ENCODE measurements around the gene AKTIP.
"Not testable (repeated sequence)": the region's sequence is repeated elsewhere in the genome, so short reads cannot be mapped to it uniquely, and the experiment has no call there.

Gene AKTIP

DNA sequence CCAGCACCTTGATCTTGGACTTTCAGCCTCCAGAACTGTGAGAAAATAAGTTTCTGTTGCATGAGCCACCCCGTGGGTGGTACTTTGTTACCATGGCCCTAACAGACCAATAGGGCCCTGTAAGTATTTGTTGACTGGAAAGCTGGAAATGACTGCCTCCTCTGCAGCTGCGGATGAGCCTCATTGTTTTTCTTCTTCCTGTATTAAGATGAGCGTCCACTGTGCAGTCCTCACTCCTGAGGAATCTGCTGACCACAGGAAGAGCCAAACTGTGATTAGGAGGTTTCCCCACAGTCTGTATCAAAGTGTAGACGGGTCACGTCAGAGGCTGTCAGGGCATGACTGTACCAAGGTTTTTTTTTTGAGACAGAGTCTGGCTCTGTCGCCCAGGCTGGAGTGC lies 12.2 kb upstream of the AKTIP start:
- no peak for DNase-seq

DNA sequence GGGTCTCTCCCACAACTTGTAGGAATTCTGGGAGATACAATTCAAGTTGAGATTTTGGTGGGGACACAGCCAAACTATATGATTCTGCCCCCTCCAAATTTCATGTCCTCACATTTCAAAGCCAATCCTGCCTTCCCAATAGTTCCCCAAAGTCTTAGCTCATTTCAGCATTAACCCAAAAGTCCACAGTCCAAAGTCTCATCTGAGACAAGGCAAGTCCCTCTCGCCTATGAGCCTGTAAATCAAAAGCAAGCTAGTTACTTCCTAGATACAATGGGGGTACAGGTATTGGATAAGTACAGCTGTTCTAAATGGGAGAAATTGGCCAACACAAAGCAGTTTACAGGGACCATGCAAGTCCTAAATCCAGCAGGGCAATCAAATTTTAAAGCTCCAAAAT lies 9.8 kb upstream of the AKTIP start:
- DNase-seq = not testable (repeated sequence)

DNA sequence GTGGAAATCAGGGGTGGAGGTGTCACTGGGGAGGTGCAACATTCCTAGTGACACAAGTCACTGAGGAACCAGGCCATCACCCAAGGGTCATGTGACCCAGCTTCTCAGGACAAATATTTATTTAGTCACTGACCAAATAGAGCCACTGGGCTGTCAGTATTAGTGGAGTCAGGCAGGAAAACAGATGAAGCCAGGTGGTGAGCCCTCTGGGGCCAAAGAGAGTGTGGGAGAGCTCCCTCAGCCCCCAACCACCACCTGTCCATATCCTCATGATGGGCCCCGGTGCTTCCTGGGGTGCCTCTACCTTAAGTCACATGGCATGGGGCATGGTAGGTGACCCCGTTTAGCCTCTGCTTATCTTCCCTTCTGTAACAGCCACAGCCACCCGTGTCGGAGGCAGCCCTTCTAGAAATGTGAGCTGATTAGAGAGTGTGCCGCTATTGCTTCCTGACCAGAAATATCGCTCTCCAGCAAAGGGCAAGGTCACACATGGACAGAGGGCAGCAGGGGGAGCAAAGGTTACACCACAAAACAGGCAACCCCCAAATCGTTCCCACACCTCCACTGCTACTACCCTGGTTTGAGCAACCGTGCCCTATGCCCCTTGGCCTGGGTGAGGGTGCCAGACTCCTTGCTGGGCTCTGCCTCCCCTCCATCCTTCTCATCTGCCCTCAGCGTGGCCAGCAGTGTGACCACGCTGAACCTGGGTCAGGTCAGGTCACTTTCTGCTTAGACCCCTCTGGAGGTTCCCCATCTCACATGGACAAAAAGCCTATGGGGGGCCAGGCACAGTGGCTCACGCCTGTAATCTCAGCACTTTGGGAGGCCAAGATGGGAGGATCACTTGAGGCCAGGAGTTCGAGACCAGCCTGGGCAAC lies 8.6 kb upstream of the AKTIP start:
- no peak for DNase-seq

DNA sequence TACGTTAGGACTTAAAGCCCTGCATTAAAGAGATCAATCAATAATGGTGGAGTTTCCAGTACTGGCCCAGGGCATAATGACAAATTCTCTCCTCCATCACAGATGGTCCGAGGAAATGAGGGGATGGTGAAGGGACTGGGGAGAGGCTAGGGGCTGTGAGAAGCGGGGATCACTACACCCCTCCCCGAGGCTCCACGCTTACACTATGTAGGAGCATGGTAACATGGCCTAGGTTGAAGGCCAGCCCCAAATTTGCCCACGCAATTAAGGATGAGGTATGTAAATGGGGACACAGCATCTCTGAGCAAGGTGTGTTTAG lies 8.0 kb upstream of the AKTIP start:
- no peak for DNase-seq

DNA sequence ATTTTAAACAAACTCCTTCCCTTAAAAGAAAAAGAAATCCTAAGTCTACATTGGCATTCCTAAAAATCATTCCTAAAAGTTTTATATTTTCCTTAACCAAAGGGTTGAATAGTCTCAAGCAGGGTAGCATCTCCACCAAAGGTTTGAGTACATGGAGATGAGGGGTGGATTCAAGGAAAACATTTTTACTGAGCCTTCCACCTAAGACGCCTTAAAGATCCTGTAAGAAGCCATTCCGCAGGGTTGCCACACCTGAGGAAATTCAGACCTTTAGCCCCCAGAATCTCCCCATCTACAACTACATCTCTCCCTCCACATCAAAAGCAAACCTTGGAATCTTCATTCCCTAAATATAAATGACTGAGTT lies 7.7 kb upstream of the AKTIP start:
- no peak for DNase-seq

DNA sequence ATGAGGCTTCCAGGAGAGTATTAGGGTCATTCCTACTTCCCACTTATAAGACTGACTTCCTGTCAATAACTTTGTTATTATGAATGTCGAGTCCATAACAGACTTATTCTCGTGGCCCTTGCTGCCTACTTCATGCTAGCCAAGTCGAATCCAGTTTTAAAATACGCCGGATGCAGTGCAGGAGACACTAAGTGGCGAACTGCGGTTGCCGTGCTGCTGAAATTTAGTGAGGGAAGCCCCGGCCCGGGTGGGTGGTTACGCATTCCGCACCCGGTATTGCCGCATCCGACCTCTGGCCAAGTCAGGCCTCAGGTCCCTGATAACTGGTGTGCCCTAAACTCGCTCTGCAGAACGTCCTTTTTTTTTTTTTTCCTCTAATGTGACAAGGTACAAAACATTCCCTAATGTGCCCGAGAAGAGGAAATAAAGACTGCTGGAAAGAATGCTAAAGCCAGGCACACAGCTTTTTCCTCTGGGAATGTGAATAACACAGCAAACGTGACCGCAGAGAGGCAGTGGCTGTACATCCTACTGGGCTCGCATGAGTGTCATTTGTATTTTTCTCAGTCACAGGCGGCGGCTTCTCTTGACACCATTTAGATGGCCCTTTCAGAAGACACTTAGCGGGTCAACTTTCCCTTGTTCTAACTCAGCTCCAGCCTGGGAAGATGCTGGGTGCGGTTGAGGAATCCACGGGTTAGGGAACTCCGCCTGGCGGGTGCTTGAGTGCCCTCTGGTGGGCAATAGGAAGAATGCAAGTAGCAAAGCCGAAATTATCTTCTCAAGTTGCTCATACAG lies 7.1 kb upstream of the AKTIP start:
- DNase-seq = no peak

DNA sequence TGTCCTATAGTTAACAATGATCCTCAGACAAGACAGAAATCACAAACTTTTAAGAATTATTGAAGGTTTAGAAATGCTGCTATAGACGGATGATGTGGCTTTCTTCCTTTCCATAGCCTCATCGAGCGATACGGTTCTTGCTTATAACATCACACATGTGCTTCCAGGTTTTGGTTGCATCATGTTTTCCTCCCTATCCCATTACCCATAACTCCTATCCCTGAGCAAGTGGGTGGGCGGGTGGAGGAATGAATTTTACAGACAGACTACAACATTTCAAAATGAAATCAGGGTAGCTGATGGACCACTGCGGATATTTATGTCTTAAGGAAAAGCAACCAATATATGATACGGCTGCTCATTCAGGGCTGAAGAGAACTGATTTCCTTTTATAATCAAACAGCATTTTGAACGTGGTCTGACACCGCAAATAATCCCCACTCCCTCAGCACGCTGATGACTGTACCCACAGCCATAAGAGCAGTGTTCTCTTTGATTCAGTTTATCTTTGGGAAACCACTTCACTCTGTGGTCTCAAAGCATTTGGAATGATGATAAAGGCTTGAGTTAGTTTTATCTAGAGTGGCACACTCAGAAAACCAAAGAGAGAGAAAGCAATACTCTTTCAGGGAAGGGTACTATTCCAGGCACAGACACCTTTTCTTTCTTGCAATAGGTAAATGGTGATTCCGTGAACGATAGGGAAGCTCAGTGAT lies 4.6 kb upstream of the AKTIP start:
- DNase-seq = no peak

DNA sequence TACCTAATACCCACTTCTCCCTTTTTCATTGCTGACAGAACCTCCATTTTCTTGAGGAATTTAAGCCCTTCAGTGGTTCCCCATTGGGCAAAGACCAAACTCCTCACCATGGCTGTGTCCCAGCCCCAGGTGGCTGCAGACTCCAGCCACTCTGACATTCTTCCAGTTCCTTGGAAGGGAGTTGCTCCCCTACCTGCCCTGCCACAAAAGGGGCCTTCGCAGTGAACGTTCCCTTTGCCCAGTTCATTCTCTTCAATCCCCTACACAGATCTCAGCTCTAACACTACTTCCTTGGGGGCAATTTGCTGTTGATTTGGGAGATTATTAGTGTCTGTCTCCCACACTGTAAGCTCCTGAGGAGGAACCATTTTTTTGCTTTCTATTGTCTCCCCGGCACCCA lies 3.2 kb upstream of the AKTIP start:
- DNase-seq = no peak

DNA sequence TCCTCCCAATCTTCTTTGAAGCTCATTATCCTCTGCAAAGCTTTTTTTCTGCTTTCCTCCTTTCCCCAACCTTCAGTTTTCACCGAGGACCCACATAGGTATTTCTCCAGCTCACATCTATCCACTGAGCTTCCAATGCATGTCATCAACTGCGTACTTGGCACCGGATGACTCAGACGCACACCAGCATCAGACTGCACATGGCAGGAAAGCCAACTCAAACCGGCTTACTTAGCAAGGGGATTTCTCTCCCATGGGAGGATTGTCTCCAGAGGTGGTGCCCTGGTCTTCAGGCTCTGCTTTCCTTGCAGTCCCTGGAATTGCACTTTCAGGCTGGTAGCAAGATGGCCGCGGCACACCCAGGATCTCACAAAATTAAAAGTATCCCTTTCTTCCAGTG lies 1.7 kb upstream of the AKTIP start:
- no peak for DNase-seq

DNA sequence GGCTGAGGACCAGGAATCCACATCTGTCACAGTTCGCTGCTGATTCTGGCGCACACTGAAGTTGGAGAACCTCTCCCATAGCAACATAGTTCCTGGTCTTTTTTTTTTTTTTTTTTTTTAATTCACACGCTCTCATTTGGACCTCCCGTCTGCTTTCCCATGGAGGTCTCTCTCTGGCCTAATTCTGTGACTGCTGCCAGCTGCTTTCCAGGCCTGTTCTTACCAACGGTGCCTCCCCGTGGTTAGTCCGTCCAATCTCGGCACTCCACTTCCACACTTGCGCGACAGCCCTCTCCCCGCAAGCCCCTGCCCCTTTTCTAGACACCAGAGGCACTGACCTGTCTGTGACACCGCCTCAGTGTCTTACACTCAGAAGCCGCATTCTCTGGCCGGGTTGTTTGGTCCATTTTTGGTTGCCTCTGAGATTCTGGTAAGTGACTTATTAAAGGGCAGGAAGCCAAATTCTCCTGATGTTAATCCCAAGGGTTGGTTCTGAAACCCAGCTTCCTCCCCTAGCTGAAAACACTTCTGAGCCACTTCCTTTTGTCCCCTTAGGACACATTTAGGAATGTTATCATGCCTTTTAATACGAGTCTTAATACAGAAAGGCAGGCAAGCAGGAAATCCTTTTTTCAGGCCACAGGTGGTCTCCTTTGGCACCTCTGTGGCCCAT lies 1.1 kb upstream of the AKTIP start:
- DNase-seq = no peak

DNA sequence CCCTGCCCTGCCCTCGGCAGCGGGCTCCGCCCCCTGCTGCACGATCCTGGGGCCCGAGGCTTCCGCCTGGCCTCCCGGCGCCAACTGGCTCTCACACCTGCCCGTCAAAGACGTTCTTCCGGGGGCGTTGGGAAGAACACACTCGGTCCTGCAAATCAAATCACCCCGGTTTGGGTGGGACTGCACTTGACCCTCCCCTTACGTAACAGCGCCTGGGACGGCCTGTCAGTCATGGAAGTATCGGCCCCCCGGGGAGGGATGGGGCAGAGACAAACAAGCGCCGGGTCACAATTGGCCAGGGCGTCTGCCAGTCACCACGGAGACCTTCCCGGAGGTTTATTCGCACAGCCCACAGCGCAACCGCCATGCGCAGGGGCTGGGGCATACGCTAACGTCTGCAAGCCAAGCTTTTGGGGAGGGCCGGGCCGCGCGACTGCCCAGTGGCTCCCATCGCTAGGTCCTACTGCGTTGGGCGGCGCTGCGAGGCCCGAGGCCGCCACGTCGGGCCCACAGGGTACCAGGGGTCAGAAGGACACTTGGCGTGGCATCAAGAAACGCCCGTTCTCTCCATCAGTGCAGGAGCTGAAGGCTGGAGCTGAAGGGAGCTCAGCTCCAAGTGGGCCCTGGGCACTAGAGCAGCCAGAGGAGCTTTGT lies 388 bp upstream of the AKTIP start:
- peak; percentile 99 for DNase-seq

DNA sequence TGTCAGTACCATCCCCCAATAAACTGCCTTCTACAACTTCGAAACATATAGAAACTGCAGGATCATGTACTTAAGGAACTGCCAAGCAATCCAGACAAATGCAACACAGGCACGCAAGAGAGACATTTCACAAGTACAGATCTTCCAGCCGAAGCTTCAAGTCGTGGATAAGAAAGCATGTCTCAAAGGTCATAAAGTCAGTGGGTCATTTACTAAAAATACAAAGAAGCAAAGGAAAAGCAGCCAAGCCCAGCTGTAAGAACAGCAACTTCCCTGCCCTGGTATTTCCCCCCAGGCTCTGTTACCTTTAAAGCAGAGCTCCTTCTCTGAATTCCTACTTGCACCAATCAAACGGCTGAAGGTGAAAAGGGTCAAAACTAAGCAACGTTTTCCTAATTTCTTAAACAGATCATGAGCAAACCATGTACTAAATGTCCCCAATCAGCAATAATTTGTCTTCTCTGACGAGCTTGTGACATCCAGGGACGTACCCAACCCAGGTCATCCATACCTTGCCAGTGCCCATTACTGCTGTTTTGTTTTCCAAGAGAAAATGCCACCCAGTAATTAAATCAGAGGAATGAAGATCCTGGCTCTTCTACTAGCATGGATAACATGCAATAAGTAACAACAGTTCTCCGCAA lies 1.7 kb downstream of the AKTIP start:
- no peak for DNase-seq

DNA sequence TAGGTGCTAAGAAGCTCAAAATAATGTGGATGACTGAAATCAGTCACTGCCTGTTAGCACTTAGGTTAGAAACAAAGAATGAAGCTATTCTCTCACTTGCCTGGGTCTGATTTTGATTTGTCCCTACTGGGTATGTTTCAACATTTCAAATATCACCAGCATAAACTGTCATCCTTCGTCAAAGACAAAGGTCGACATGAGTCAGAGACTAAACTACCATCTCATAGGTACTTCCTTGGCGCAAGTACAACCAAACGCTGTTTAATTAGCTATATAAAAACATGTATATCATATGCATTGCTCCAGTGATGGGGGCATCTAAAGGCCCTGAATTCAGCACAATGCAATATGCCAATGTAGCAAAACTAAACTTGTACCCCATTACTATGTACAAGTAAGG lies 4.0 kb downstream of the AKTIP start:
- no peak for DNase-seq

DNA sequence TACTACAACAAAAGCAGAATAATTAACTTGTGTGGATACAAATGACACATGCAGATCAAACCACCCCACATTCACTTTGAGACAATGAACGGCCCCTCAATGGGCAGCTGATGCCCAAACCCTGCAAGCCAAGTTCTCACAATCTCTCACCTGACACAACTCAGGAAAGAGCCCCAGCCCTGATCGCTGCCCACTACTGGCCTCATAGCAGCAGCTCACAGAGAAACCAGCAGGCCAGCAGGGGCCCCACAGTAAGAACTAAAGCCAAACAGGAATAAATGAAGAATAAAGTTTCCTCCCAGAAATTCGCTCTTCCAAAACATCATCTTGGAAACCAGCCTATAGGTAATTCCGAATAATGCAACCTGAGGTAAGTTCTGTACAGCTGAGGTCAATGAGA lies 7.7 kb downstream of the AKTIP start:
- DNase-seq = no peak

DNA sequence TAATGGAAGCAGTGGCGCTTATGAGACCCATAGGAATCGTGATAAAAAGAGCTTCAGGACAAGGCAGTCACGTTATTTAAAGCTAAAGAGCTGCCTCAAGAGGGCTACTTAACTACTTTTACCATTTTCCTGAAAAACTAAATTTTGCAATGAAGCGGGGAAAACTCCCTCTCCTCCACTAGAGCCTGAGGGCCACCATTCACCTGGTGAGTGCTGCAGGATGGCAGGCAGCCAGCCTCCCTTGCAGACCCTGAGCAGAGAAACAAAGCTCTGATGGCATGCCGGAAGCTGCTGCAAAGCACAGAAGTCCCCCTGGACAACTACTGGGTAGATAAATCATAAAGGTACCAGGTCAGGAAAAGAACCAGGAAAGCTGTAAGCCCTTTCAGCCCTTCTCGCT lies 8.4 kb downstream of the AKTIP start:
- DNase-seq = no peak

DNA sequence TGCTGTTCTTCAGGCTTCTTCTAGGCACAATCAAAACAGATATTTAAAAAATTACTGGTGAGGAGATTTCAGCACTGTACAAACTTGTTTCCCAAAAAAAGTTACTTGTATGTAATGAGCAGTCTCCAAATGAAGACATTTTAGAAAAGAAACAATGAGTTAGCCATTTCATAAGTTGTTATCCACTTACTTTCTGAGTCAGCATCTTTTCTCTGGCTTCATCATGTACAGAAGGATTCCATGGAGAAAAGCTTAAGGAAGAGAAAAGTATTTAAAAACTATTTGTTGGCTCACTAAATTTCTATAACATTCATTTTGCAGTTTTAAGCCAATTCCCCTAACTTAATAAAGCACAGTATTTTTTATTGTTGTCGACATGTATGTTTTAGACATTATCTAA lies 10.5 kb downstream of the AKTIP start:
- DNase-seq = no peak

DNA sequence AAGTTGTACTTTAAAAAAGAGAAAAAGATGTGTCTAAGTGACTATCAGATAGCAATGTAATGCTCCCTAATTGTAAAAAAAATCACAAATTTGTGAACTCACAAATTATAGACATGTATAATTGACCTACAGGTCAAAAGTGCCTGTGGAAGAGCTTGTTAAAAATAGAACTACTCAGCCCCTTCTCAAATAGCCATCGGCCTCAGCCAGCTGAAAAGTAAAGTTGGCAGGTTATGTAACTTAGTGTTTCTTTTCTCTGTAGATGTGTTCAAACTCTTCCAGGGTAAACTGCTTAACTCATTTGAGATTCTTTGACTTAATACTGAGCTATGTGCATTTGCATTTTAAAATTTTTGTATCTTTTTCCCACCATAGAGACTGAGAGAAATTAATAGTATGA lies 13.3 kb downstream of the AKTIP start:
- no peak for DNase-seq

DNA sequence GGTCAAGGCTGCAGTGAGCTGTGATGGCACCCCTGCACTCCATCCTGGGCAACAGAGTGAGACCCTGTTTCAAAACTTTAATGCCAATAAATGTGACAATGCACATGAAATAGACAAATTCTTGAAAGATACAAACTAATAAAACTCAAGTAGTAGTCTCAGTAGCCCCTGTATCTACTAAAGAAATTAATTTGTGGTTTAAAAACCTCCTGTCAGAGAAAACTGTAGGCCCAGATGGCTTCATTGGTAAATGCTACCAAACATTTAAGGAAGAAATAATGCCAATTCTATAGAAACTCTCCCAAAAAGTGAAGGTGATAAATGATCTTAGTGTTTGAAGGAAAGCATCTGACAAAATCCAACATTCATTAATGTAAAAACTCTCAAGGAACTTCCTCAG lies 16.8 kb downstream of the AKTIP start:
- no peak for DNase-seq

DNA sequence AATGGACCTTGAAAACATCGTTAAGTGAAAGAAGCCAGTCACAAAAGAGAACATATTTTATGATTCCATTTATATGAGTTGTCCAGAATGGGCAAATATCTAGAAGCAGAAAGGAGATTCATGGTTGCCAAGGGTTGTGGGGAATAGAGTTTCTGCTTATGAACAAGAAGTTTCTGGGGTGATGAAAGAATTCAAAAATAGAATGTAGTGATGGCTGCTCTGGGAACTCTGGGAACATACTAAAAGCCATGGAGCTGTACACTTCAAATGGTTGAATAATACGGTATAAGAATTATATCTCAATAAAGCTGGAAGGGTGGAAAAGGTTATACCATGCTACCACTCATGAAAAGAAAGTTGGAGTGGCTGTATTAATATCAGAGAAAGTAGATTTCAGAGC lies 18.5 kb downstream of the AKTIP start:
- DNase-seq = no peak

DNA sequence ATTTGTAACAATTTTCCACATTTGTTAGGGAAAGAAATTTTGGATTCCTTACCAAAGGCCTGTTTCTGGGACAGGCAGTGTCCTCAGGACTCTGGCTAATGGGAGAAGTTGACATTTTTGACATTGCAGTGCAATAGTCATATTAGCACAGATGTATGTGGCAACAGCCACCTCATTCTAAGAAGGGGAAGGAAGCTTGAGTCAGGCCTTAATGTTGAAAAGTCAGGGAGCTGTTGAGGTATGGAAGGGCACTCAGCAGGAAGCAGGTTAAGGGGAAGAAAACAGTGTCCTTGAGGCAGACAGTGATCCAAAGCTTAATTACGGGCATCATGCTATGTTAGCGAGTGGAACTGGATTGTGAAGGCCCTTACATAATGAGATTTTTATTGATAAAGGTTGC lies 20.9 kb downstream of the AKTIP start:
- DNase-seq = no peak

DNA sequence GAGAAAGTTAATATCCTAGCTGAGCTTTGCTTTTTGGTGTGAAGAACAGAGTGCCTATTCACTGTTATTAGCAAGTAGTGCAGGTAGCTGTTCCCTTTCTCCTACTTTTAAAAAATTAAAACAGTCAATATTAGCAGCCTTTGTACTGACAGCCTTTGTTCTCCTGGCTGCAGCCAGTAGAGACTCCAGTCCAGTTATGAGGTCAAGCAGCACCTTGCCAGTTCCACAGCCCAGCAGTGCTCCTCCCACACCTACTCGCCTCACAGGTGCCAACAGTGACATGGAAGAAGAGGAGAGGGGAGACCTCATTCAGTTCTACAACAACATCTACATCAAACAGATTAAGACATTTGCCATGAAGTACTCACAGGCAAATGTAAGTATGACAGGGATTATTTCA lies 22.6 kb downstream of the AKTIP start:
- no peak for DNase-seq

DNA sequence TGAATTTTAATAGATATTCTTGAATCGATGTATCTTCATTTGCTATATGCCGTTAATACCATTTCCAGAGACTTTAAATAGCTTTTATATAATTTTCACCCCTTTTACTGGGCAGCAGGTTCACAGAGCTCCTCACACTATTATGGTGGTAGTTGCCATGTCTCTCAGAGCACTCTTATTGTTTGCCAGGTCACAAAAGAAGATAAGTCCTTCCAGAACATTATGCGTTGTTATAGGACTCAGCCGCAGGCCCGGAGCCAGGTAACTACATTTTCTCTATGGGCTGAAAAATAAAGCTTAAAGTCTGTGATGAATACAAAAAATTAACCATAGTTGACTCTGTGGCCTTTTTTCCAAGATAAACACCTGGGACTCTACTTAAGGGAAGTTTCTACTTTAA lies 24.0 kb downstream of the AKTIP start:
- no peak for DNase-seq
